Muscle of leg (tissue), 11 donors: ENCODE measurements around the gene OOSP3. TPM values are rescaled to one million over a fixed set of nuclear protein-coding genes. Genes with fewer than 3 reads are reported as not detected.
"Not testable (repeated sequence)": the region's sequence is repeated elsewhere in the genome, so short reads cannot be mapped to it uniquely, and the experiment has no call there.

ENCODE experiments used
- DNase-seq: peaks from one replicate; pipeline ENCODE4 v3.0.0; 2013
- H3K27ac ChIP-seq: one replicate; pipeline ENCODE4 v1.5.1; 2013; ENCODE audit warnings: mild to moderate bottlenecking, low read length, control low read depth
- H3K27me3 ChIP-seq: one replicate; pipeline ENCODE4 v1.6.1; 2013; ENCODE audit warnings: low read length; ENCODE audit not compliant: control insufficient read depth, insufficient read depth
- H3K36me3 ChIP-seq: one replicate; pipeline ENCODE4 v1.6.1; 2013; ENCODE audit warnings: low read length; ENCODE audit not compliant: control insufficient read depth, insufficient read depth
- H3K4me1 ChIP-seq: one replicate; pipeline ENCODE4 v1.6.1; 2013; ENCODE audit warnings: low read length; ENCODE audit not compliant: control insufficient read depth, insufficient read depth
- H3K4me3 ChIP-seq: one replicate; pipeline ENCODE4 v1.5.1; 2013; ENCODE audit warnings: low read length, control low read depth
- H3K9me3 ChIP-seq: replicated peaks from 2 replicates; pipeline ENCODE4 v1.6.1; 2013; ENCODE audit warnings: low read depth, low read length; ENCODE audit not compliant: control insufficient read depth
- WGBS: methylation state at CpG from one replicate; pipeline ENCODE4 v1.1.5; 2013; ENCODE audit warnings: missing lambda C conversion rate; ENCODE audit not compliant: insufficient coverage; 5-methylcytosine and 5-hydroxymethylcytosine counted together
- polyA plus RNA-seq, 8 donors: library from polyadenylated mRNA; unstranded; fragments of 120-200 nt; gene quantifications; one replicate each; pipeline versions ENCODE4 v1.2.1 to v1.2.3, GENCODE V29; 2013; ENCODE audit warnings: inconsistent platforms in 1 of 8, low replicate concordance in 1 of 8; ENCODE audit not compliant: insufficient read length in 8 of 8, insufficient read depth in 1 of 8
- total RNA-seq: library from RNA; stranded (reverse); fragments of 120-200 nt; gene quantifications from one replicate; pipeline ENCODE4 v1.2.4, GENCODE V29; 2013

Gene OOSP3
- total and polyA plus RNA-seq, 9 donors, result not detected

DNA sequence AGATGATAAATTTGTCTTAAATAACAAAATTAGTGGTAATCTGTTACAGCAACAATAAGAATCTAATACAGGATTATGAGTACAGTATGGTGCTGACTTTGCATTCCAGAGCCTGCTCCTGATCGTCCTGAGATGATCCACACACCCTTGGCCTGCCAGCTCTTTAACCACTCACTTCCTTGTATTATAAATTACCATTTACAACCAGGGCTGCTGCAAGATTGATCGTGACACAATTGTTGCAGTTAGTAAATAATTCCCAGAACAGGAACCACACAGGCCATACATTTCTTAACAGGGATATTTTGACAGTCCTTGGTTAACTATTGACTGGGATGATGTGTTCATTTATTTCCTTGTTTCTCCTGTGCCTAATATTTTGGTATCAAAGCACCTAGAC, 29.5 kb upstream of the OOSP3 start:
- Histone ChIP-seq H3K9me3 (no peaks in the 10 kb centered on the region), H3K36me3 (no peaks in the 10 kb centered on the region), H3K4me3 (no peak overlapping the region), H3K27ac (no peak overlapping the region), H3K4me1 (no peaks in the 10 kb centered on the region), H3K27me3 (no peaks in the 10 kb centered on the region)
- WGBS, result no CpG with 5 or more reads among the region's 2 CpGs
- no peak for DNase-seq

GRCh38 chr11:59849551-59849950, 29.0 kb upstream of the OOSP3 start:
- DNase-seq, H3K9me3 ChIP-seq, H3K27ac ChIP-seq, H3K4me1 ChIP-seq, H3K4me3 ChIP-seq, H3K36me3 ChIP-seq, H3K27me3 ChIP-seq: not testable (repeated sequence)
- WGBS, result 100% methylated on average over 1 of the region's 2 CpGs

GRCh38 chr11:59851416-59851815, 27.2 kb upstream of the OOSP3 start:
- H3K4me1 ChIP-seq, H3K27ac ChIP-seq, H3K27me3 ChIP-seq, H3K36me3 ChIP-seq, H3K4me3 ChIP-seq, DNase-seq, H3K9me3 ChIP-seq: not testable (repeated sequence)
- WGBS, result 100% methylated on average over 1 of the region's 5 CpGs

GRCh38 chr11:59854871-59855270, 23.7 kb upstream of the OOSP3 start:
- Histone ChIP-seq H3K4me1 (no peaks in the 10 kb centered on the region), H3K4me3 (no peak overlapping the region), H3K36me3 (no peaks in the 10 kb centered on the region), H3K27ac (no peak overlapping the region), H3K9me3 (no peaks in the 10 kb centered on the region), H3K27me3 (no peaks in the 10 kb centered on the region)
- DNase-seq, result no peak
- no CpG with 5 or more reads among the region's 2 CpGs for WGBS

DNA sequence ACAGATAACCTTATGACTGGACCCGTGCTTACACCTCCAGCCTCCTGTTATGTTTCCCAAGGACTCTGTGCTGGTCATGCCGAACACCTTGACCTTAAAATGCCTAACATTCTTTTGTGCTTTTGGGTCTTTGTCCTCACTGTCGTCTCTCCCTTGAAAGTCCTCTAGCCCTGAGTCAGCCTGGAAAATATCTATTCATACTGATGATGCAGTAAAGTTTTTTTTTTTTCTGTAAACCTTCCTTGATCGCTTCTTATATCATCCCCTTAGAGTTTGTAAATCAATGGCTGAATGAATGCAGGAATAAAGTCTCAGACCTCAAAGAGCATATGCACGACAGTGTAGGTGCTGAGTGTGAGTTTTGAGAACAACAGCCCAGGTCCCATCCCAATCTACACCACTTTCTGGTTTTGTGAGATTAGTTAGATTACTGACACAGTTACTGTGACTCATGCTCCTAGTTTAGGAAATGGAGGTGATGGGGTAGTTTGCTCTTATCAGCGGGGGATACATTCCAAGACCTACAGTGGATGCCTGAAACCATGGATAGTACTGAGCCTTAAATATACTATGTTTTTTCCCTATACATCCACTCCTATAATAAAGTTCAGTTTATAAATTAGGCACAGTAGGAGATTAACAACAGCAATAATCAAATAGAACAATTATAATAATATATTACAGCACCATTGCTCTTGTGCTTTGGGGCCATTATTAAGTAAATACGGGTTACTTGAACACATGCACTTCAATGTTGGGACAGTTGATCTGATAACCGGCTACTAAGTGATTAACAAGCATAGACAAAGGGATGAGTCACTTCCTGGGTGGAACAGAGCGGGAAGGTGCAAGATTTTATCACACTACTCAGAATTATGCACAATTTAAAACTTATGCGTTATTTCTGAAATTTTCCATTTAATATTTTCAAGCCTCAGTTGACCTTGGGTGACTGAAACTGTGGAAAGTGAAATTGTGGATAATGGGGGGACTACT, 20.8 kb upstream of the OOSP3 start:
- H3K9me3 ChIP-seq, result no peaks in the 10 kb centered on the region
- H3K27me3 ChIP-seq, result no peaks in the 10 kb centered on the region
- H3K4me3 ChIP-seq, result no peak overlapping the region
- no peak overlapping the region for H3K27ac ChIP-seq
- H3K4me1 ChIP-seq, result no peaks in the 10 kb centered on the region
- H3K36me3 ChIP-seq, result no peaks in the 10 kb centered on the region
- WGBS, result 50% methylated on average over 2 of the region's 10 CpGs
- no peak for DNase-seq

- H3K4me3 ChIP-seq, result no peak overlapping the region
- no peak overlapping the region for H3K27ac ChIP-seq
- H3K36me3 ChIP-seq, result no peaks in the 10 kb centered on the region
- DNase-seq, result no peak
- no peaks in the 10 kb centered on the region for H3K27me3 ChIP-seq
- H3K9me3 ChIP-seq, result no peaks in the 10 kb centered on the region
- H3K4me1 ChIP-seq, result no peaks in the 10 kb centered on the region
Observed at GRCh38 chr11:59859673-59860072, 18.9 kb upstream of the OOSP3 start.

DNA sequence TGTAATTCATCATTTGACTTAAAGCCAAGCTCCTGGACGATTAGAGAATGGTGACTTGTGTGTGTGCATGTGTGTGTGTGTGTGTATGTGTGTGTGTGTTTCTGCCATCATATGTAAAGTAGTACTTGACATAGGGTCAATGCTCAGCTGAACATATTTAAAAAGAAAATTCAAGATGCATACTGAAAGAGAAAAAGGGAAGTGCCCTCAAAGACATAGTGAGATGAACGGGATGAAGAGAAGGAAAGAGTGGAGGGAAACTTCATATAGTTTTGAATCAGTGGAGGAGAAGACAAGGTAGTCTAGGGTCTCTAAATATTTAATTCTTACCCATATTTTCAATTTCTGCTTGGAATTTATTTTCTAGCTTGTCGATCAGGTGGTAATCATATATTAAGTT, 16.3 kb upstream of the OOSP3 start:
- H3K36me3 ChIP-seq, result no peaks in the 10 kb centered on the region
- 50% methylated on average over 1 of the region's 3 CpGs for WGBS
- DNase-seq, result no peak
- no peaks in the 10 kb centered on the region for H3K4me1 ChIP-seq
- no peak overlapping the region for H3K27ac ChIP-seq
- H3K27me3 ChIP-seq, result no peaks in the 10 kb centered on the region
- no peak overlapping the region for H3K4me3 ChIP-seq
- no peaks in the 10 kb centered on the region for H3K9me3 ChIP-seq

DNA sequence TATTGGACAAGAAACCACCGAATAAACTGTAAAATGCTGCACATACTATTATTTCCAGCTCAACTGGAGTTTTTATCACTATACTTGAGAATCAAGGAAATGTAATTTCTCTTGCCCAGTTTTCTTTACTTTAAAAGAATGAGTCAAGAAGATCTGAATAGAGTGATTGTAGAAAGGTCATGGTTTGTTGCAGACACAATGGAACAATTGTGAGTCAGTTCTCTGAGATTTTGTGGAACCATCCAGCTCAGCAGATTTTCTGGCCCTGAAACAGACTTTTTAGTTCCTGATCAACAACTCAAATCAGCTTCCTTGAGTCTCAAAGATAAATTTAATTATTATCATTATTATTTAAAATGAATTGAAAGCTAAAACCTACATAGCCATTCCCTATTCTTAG, 13.6 kb upstream of the OOSP3 start:
- peak; percentile 1 for DNase-seq
- Histone ChIP-seq H3K27me3 (no peaks in the 10 kb centered on the region), H3K9me3 (no peaks in the 10 kb centered on the region), H3K36me3 (no peaks in the 10 kb centered on the region), H3K4me1 (no peaks in the 10 kb centered on the region), H3K4me3 (no peak overlapping the region), H3K27ac (no peak overlapping the region)
- no CpG with 5 or more reads among the region's 1 CpG for WGBS

- H3K4me1 ChIP-seq, result no peaks in the 10 kb centered on the region
- H3K36me3 ChIP-seq, result no peaks in the 10 kb centered on the region
- peak; percentile 19 for DNase-seq
- H3K4me3 ChIP-seq, result no peak within 1 kb of the TSS
- no CpG with 5 or more reads among the region's 3 CpGs for WGBS
- no peak within 1 kb of the TSS for H3K27ac ChIP-seq
- H3K27me3 ChIP-seq, result no peaks in the 10 kb centered on the region
- H3K9me3 ChIP-seq, result no peaks in the 10 kb centered on the region
Observed at GRCh38 chr11:59866397-59866796, 12.2 kb upstream of the OOSP3 start, which contains the start of gene TCN1. TSS of gene TCN1 (minus strand) at chr11:59866487. CDS start at chr11:59866470, 17 bp downstream.

DNA sequence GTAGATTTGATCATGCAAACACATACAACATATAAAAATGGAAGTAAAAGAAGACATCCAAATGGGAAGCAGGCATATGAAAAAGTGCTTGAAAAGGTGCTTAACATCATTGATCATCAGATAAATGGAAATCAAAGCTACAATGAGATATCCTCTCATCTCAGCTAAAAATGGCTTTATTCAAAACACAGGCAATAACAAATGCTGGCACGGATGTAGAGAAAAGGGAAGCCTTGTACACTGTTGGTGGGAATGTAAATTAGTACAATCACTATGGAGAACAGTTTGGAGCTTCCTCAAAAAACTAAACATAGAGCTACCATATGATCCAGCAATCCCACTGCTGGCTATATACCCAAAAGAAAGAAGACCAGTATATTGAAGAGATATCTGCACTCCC, 11.7 kb upstream of the OOSP3 start:
- Histone ChIP-seq H3K27ac (no peak overlapping the region), H3K4me3 (no peak overlapping the region), H3K4me1 (no peaks in the 10 kb centered on the region), H3K9me3 (no peaks in the 10 kb centered on the region), H3K36me3 (no peaks in the 10 kb centered on the region), H3K27me3 (no peaks in the 10 kb centered on the region)
- DNase-seq, result no peak
- no CpG with 5 or more reads among the region's 1 CpG for WGBS
